SK-N-SH treated with all-trans-retinoic acid at 6 μM for 48 hours (cell line): ENCODE data around the gene DCDC2.
"Not testable (repeated sequence)": the region's sequence is repeated elsewhere in the genome, so short reads cannot be mapped to it uniquely, and the experiment has no call there.

Experiments
- ATAC-seq: fragments of 200-7000 bp; cut with Tn5 transposase; 3 replicates; pipeline ENCODE4 v1.9.1; 2020; ENCODE audit warnings: mild to moderate bottlenecking, moderate library complexity
- BACH2 ChIP-seq: fragments of 250-450 bp; sonication (Bioruptor Pico); IDR thresholded peaks from 2 replicates; pipeline ENCODE4 v1.9.0; 2021; ENCODE audit warnings: mild to moderate bottlenecking, borderline replicate concordance
- CREB5 ChIP-seq: fragments of 250-450 bp; sonication (Bioruptor Pico); IDR thresholded peaks from 2 replicates; pipeline ENCODE4 v1.5.1; 2020; ENCODE audit warnings: low read depth, mild to moderate bottlenecking, moderate library complexity
- CSDC2 ChIP-seq: fragments of 250-450 bp; sonication (Bioruptor Pico); IDR thresholded peaks from 2 replicates; pipeline ENCODE4 v1.5.0; 2020; ENCODE audit warnings: mild to moderate bottlenecking, moderate library complexity
- ESRRG ChIP-seq: fragments of 250-450 bp; sonication (Bioruptor Pico); IDR thresholded peaks from 2 replicates; pipeline ENCODE4 v1.6.1; 2021; ENCODE audit warnings: mild to moderate bottlenecking
- GLIS3 ChIP-seq: fragments of 250-450 bp; sonication (Bioruptor Pico); IDR thresholded peaks from 2 replicates; pipeline ENCODE4 v1.5.0; 2020; ENCODE audit warnings: mild to moderate bottlenecking, moderate library complexity
- OSR1 ChIP-seq: fragments of 250-450 bp; sonication (Bioruptor Pico); IDR thresholded peaks from 2 replicates; pipeline ENCODE4 v1.8.0; 2022; ENCODE audit warnings: moderate library complexity, mild to moderate bottlenecking, inconsistent platforms
- PATZ1 ChIP-seq: fragments of 250-450 bp; sonication (Bioruptor Pico); IDR thresholded peaks from 2 replicates; pipeline ENCODE4 v1.8.0; 2020; ENCODE audit warnings: mild to moderate bottlenecking, moderate library complexity, borderline replicate concordance
- PPARA ChIP-seq: fragments of 250-450 bp; sonication (Bioruptor Pico); IDR thresholded peaks from 2 replicates; pipeline ENCODE4 v1.5.0; 2020; ENCODE audit warnings: mild to moderate bottlenecking, borderline replicate concordance
- RARB ChIP-seq: fragments of 250-450 bp; sonication (Bioruptor Pico); IDR thresholded peaks from 2 replicates; pipeline ENCODE4 v1.8.0; 2021; ENCODE audit warnings: mild to moderate bottlenecking, moderate library complexity
- SNAI2 ChIP-seq: fragments of 250-450 bp; sonication (Bioruptor Pico); IDR thresholded peaks from 2 replicates; pipeline ENCODE4 v1.5.0; 2020; ENCODE audit warnings: mild to moderate bottlenecking, moderate library complexity
- ZFP3 ChIP-seq: fragments of 250-450 bp; sonication (Bioruptor Pico); IDR thresholded peaks from 2 replicates; pipeline ENCODE4 v1.5.0; 2020; ENCODE audit warnings: mild to moderate bottlenecking, moderate library complexity
- ZFP30 ChIP-seq: fragments of 450-650 bp; formaldehyde crosslinking; IDR thresholded peaks from 2 replicates; pipeline ENCODE4 v1.5.0; 2022; ENCODE audit warnings: mild to moderate bottlenecking, moderate library complexity
- ZNF565 ChIP-seq: fragments of 450-650 bp; formaldehyde crosslinking; conservative IDR thresholded peaks from 2 replicates; pipeline ENCODE4 v1.5.0; 2020; ENCODE audit warnings: low read depth, mild to moderate bottlenecking, moderate library complexity
- ZNF70 ChIP-seq: fragments of 450-650 bp; formaldehyde crosslinking; IDR thresholded peaks from 2 replicates; pipeline ENCODE4 v1.5.0; 2020; ENCODE audit warnings: mild to moderate bottlenecking, moderate library complexity
- ZNF8 ChIP-seq: fragments of 450-650 bp; formaldehyde crosslinking; IDR thresholded peaks from 2 replicates; pipeline ENCODE4 v1.5.0; 2020; ENCODE audit warnings: mild to moderate bottlenecking, moderate library complexity
- TF ChIP-seq, protein P1 (sequence below): fragments of 250-450 bp; sonication (Bioruptor Pico); IDR thresholded peaks from 2 replicates; pipeline ENCODE4 v1.5.1; 2021; ENCODE audit warnings: mild to moderate bottlenecking, moderate library complexity
- TF ChIP-seq, protein P2 (sequence below): fragments of 250-450 bp; sonication (Bioruptor Pico); IDR thresholded peaks from 2 replicates; pipeline ENCODE4 v1.5.0; 2020; ENCODE audit warnings: mild to moderate bottlenecking, moderate library complexity

Gene DCDC2

DNA sequence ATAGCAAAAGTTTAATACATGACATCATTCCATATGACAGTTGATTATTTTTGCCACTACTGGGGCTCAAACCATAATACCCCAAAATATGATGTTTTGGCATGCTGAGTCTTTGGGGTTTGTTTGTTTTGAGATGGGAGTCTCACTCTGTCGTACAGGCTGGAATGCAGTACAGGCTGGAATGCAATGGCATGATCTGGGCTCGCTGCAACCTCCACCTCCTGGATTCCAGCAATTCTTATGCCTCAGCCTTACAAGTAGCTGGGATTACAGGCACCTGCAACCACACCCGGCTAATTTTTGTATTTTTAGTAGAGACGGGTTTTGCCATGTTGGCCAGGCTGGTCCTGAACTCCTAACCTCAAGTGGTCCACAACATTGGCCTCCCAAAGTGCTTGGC, 43.6 kb upstream of the DCDC2 start (continued):
- TF ChIP-seq PATZ1 (CRISPR knock-in tag): no peak

DNA sequence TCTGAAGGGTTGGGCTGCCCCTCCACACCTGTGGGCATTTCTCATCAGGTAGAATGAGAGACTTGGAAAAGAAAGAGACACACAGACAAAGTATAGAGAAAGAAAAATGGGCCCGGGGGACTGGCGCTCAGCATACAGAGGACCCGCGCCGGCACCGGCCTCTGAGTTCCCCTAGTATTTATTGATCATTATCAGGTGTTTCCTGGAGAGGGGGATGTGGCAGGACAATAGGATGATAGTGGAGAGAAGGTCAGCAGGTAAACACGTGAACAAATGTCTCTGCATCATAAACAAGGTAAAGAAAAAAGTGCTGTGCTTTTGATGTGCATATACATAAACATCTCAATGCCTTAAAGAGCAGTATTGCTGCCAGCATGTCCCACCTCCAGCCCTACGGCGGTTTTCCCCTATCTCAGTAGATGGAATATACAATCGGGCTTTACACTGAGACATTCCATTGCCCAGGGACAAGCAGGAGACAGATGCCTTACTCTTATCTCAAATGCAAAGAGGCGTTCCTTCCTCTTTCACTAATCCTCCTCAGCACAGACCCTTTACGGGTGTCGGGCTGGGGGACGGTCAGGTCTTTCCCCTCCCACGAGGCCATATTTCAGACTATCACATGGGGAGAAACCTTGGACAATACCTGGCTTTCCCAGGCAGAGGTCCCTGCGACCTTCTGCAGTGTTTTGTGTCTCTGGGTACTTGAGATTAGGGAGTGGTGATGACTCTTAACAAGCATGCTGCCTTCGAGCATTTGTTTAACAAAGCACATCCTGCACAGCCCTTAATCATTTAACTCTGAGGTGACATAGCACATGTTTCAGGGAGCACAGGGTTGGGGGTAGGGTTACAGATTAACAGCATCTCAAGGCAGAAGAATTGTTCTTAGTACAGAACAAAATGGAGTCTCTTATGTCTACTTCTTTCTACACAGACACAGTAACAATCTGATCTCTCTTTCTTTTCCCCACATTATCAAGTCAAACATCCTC, 42.5 kb upstream of the DCDC2 start:
- not testable (repeated sequence) for ATAC-seq

- no peak for TF ChIP-seq ZNF565 (CRISPR knock-in tag)
- TF ChIP-seq CSDC2 (CRISPR knock-in tag): no peak
- TF ChIP-seq RARB: no peak
- no peak for TF ChIP-seq OSR1 (CRISPR knock-in tag)
- no peak for TF ChIP-seq GLIS3 (CRISPR knock-in tag)
- no peak for TF ChIP-seq CREB5 (CRISPR knock-in tag)
- no peak for TF ChIP-seq PPARA (CRISPR knock-in tag)
- no peak for TF ChIP-seq ZNF8 (CRISPR knock-in tag)
- TF ChIP-seq, protein P1, sequence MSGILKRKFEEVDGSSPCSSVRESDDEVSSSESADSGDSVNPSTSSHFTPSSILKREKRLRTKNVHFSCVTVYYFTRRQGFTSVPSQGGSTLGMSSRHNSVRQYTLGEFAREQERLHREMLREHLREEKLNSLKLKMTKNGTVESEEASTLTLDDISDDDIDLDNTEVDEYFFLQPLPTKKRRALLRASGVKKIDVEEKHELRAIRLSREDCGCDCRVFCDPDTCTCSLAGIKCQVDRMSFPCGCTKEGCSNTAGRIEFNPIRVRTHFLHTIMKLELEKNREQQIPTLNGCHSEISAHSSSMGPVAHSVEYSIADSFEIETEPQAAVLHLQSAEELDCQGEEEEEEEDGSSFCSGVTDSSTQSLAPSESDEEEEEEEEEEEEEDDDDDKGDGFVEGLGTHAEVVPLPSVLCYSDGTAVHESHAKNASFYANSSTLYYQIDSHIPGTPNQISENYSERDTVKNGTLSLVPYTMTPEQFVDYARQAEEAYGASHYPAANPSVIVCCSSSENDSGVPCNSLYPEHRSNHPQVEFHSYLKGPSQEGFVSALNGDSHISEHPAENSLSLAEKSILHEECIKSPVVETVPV (CRISPR knock-in tag): no peak
- no peak for TF ChIP-seq SNAI2 (CRISPR knock-in tag)
- no peak for TF ChIP-seq ZFP30
- ATAC-seq: no peak
Measured at GRCh38 chr6:24397631-24398030, 39.8 kb upstream of the DCDC2 start.

DNA sequence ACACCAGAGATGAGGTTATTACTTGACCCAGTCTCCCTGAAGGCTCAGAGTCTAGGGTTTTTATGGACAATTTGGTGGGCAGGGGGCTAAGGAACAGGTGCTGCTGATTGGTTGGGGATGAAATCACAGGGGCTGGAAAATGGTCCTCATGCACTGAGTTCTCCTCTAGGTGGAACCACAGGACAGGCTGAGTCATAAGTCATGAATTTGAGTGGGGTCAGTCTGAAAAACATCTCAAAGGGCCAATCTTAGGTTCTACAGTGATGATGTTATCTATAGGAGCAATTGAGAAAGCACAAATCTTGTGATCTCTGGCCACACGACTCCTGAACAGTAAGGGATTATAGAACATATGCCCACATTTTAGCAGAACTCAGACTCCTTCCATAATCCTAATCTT, 39.0 kb upstream of the DCDC2 start:
- no peak for ATAC-seq
- TF ChIP-seq ZFP3 (CRISPR knock-in tag): no peak
- no peak for TF ChIP-seq BACH2 (CRISPR knock-in tag)
- TF ChIP-seq ZNF565 (CRISPR knock-in tag): no peak
- TF ChIP-seq, protein P2, sequence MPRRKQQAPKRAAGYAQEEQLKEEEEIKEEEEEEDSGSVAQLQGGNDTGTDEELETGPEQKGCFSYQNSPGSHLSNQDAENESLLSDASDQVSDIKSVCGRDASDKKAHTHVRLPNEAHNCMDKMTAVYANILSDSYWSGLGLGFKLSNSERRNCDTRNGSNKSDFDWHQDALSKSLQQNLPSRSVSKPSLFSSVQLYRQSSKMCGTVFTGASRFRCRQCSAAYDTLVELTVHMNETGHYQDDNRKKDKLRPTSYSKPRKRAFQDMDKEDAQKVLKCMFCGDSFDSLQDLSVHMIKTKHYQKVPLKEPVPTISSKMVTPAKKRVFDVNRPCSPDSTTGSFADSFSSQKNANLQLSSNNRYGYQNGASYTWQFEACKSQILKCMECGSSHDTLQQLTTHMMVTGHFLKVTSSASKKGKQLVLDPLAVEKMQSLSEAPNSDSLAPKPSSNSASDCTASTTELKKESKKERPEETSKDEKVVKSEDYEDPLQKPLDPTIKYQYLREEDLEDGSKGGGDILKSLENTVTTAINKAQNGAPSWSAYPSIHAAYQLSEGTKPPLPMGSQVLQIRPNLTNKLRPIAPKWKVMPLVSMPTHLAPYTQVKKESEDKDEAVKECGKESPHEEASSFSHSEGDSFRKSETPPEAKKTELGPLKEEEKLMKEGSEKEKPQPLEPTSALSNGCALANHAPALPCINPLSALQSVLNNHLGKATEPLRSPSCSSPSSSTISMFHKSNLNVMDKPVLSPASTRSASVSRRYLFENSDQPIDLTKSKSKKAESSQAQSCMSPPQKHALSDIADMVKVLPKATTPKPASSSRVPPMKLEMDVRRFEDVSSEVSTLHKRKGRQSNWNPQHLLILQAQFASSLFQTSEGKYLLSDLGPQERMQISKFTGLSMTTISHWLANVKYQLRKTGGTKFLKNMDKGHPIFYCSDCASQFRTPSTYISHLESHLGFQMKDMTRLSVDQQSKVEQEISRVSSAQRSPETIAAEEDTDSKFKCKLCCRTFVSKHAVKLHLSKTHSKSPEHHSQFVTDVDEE (CRISPR knock-in tag): no peak
- no peak for TF ChIP-seq ZNF70 (CRISPR knock-in tag)
- TF ChIP-seq ESRRG (CRISPR knock-in tag): no peak
- no peak for TF ChIP-seq ZFP30
- TF ChIP-seq ZNF8 (CRISPR knock-in tag): no peak
- TF ChIP-seq PPARA (CRISPR knock-in tag): no peak
- no peak for TF ChIP-seq PATZ1 (CRISPR knock-in tag)
- TF ChIP-seq CSDC2 (CRISPR knock-in tag): no peak
- TF ChIP-seq, all 23 proteins: peak for 0
